Left ventricle myocardium inferior (tissue), 1 donor: ENCODE results near the gene UBE2E1. TPM values are rescaled to one million over a fixed set of nuclear protein-coding genes. Genes with fewer than 3 reads are reported as not detected.

ENCODE experiments used
- DNase-seq: peaks from one replicate; pipeline ENCODE4 v3.0.0-alpha.2; 2020
- H3K27ac ChIP-seq: fragments of 200-600 bp; replicated peaks from 2 replicates; pipeline ENCODE4 v1.8.0; 2021
- H3K27me3 ChIP-seq: fragments of 200-600 bp; 2 replicates; pipeline ENCODE4 v1.8.0; 2021; ENCODE audit warnings: low read depth
- H3K36me3 ChIP-seq: fragments of 200-600 bp; 2 replicates; pipeline ENCODE4 v1.8.0; 2021
- H3K4me1 ChIP-seq: fragments of 200-600 bp; 2 replicates; pipeline ENCODE4 v1.8.0; 2021
- H3K4me3 ChIP-seq: fragments of 200-600 bp; 2 replicates; pipeline ENCODE4 v1.8.0; 2021; ENCODE audit warnings: mild to moderate bottlenecking, moderate library complexity
- H3K9me3 ChIP-seq: fragments of 200-600 bp; replicated peaks from 2 replicates; pipeline ENCODE4 v1.8.0; 2021
- CTCF ChIP-seq: fragments of 200-600 bp; IDR thresholded peaks from 2 replicates; pipeline ENCODE4 v1.8.0; 2021; ENCODE audit warnings: antibody characterized with exemption, mild to moderate bottlenecking, borderline replicate concordance
- intact Hi-C: fragments of 100-400 bp; cut with micrococcal nuclease; formaldehyde crosslinking; loops from one replicate; pipeline ENCODE4 v1.11.0; 2022
- total RNA-seq: library from RNA; stranded (reverse); fragmentation: NEBNext Ultra II Directional; extraction: Animal tissue kit (Norgen Biotek cat#: 25700); gene quantifications from one replicate; pipeline ENCODE4 v1.2.1, GENCODE V29; 2021
- donor health status: DM: no; HTN: yes; CAD: no; lungs with severe emphysema.

UBE2E1 gene
- total RNA-seq, 1 donor from 2014 or later, result 65.0 TPM

GRCh38 chr3:23781871-23782270 is 23.9 kb upstream of the UBE2E1 start:
- Histone ChIP-seq H3K36me3 (no peaks in the 10 kb centered on the region), H3K9me3 (no peaks in the 10 kb centered on the region), H3K4me3 (no peak overlapping the region), H3K4me1 (peaks cover 6% of the 10 kb centered on the region), H3K27me3 (no peaks in the 10 kb centered on the region), H3K27ac (no peak overlapping the region)
- intact Hi-C loops, result no loop called here
- no peak for DNase-seq
- no peak for TF ChIP-seq CTCF

DNA sequence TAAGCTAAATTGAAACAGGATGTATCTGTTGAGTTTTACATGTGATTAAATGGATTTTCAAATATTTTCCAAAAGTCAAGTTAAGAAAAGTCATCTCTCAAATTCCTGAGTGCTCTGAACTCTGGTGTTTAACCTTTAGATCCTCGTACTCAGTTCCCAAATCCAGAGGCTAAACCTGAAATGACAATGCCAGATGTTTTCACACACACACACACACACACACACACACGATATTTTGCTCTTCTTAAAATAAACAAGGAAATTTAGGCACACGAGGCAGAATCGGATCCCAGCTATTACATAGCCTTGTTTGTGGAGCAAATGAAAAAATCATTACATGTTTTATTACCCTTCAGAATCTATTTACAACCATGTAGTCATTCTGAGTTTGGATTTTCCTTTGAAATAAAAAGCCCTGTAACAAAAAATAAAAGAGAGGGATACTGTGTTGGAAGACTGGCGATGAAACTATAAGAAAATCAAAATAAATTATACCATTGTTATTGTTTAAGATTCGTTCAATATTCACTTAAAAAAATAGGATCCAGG is 20.6 kb upstream of the UBE2E1 start:
- H3K4me1 ChIP-seq, result no peaks in the 10 kb centered on the region
- H3K27me3 ChIP-seq, result no peaks in the 10 kb centered on the region
- H3K36me3 ChIP-seq, result no peaks in the 10 kb centered on the region
- TF ChIP-seq CTCF, result no peak
- no peak overlapping the region for H3K4me3 ChIP-seq
- intact Hi-C loops, result no loop called here
- peak overlapping the region; percentile 21 for H3K27ac ChIP-seq
- no peak for DNase-seq
- H3K9me3 ChIP-seq, result no peaks in the 10 kb centered on the region

DNA sequence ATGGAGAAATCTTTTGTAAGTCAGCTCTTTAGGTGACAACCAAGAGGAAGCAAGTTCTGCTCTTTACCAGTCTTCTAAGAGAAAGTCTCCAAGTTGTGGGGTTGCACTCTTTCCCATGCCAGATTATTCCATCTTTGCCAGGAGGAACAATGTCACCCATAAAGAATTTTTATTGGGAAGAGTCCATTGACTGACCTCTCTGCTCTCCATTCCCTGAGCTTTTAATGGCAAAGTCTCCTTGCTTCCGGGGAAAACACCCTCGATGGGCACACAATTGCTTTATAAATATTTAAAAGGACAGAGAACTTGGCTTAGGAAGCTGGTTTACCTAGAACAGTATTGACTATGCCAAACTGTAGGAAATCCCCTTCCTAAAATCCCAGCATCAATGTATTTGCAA is 19.9 kb upstream of the UBE2E1 start:
- peak overlapping the region; percentile 21 for H3K27ac ChIP-seq
- intact Hi-C loops, result no loop called here

DNA sequence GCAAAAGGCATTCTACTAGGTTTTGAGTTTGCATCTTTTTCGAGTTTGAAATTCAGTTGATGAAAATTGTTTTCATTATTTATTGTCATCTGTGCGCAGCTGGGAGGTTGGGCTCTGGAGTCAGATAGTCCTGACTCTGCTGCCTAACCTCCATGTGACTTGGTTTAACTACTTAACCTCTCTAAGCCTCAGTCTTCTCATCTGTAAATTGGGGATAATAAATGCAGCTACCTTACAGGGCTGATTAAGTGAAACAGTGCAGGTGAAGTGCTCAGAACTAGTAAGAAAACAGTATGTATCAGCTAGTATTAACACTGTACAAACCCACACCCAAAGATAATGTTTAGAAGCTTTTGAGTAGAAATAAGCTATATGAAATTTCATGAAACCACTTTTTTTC is 14.1 kb upstream of the UBE2E1 start:
- Histone ChIP-seq H3K4me1 (no peaks in the 10 kb centered on the region), H3K4me3 (no peak overlapping the region), H3K27ac (no peak overlapping the region), H3K27me3 (no peaks in the 10 kb centered on the region), H3K36me3 (no peaks in the 10 kb centered on the region), H3K9me3 (no peaks in the 10 kb centered on the region)
- TF ChIP-seq CTCF, result no peak
- no peak for DNase-seq
- intact Hi-C loops, result no loop called here

More for the DNA sequence above, 19.9 kb upstream of the UBE2E1 start:
- TF ChIP-seq CTCF, result no peak
- H3K4me3 ChIP-seq, result no peak overlapping the region
- no peaks in the 10 kb centered on the region for H3K4me1 ChIP-seq
- H3K27me3 ChIP-seq, result no peaks in the 10 kb centered on the region
- no peak for DNase-seq
- no peaks in the 10 kb centered on the region for H3K36me3 ChIP-seq
- H3K9me3 ChIP-seq, result no peaks in the 10 kb centered on the region

- no peak for DNase-seq
- H3K9me3 ChIP-seq, result no peaks in the 10 kb centered on the region
- no peak for TF ChIP-seq CTCF
- no peak overlapping the region for H3K4me3 ChIP-seq
- H3K36me3 ChIP-seq, result no peaks in the 10 kb centered on the region
- no peaks in the 10 kb centered on the region for H3K27me3 ChIP-seq
- H3K4me1 ChIP-seq, result no peaks in the 10 kb centered on the region
- no peak overlapping the region for H3K27ac ChIP-seq
- intact Hi-C loops, result no loop called here
Observed at GRCh38 chr3:23793528-23794134, 12.1 kb upstream of the UBE2E1 start.
